H1 (cell line): ENCODE measurements around the gene PACS1. TPM values are rescaled to one million over a fixed set of nuclear protein-coding genes. Genes with fewer than 3 reads are reported as not detected.
"Not testable (repeated sequence)": the region's sequence is repeated elsewhere in the genome, so short reads cannot be mapped to it uniquely, and the experiment has no call there.

ENCODE experiments used
- CTCF ChIA-PET: fragments of 300-600 bp; sonication (Branson Sonifier 250); formaldehyde crosslinking; loops from one replicate; lab custom pipeline; 2021; ENCODE audit not compliant: partially characterized antibody; lab: Charles Lee
- POLR2A ChIA-PET: fragments of 300-600 bp; sonication (Branson Sonifier 250); formaldehyde crosslinking; loops from one replicate; lab custom pipeline; 2021; ENCODE audit warnings: inconsistent platforms; ENCODE audit not compliant: partially characterized antibody; lab: Charles Lee
- DNase-seq, 2 experiments: peaks; one replicate each; pipeline versions ENCODE4 v3.0.0 to v3.0.0-alpha.2; 2010 to 2022; ENCODE audit warnings: low spot score in 2 of 2, low read depth in 1 of 2, mixed read lengths in 1 of 2
- FAIRE-seq: peaks from 2 replicates; lab custom pipeline; 2011; peaks lifted over from hg19 to GRCh38; lab: Jason Lieb, UNC
- H2AFZ ChIP-seq: 2 replicates; pipeline ENCODE4 v1.8.1; 2012; ENCODE audit warnings: low read length, inconsistent platforms
- H2AK5ac ChIP-seq: 2 replicates; pipeline ENCODE4 v1.6.1; 2013; ENCODE audit warnings: low read depth, low read length
- H2BK120ac ChIP-seq: replicated peaks from 2 replicates; pipeline ENCODE3; 2013; ENCODE audit warnings: low read depth, low read length, inconsistent platforms
- H2BK12ac ChIP-seq: 2 replicates; pipeline ENCODE4 v1.6.1; 2013; ENCODE audit warnings: low read depth, low read length
- H2BK15ac ChIP-seq: 2 replicates; pipeline ENCODE4 v1.6.1; 2013; ENCODE audit warnings: low read length
- H2BK20ac ChIP-seq: 2 replicates; pipeline ENCODE4 v1.6.1; 2013; ENCODE audit warnings: low read length
- H2BK5ac ChIP-seq: 2 replicates; pipeline ENCODE4 v1.6.1; 2013; ENCODE audit warnings: low read depth, low read length
- H3K14ac ChIP-seq: 2 replicates; pipeline ENCODE4 v1.6.1; 2013; ENCODE audit warnings: inconsistent platforms; ENCODE audit not compliant: insufficient read length
- H3K18ac ChIP-seq: 2 replicates; pipeline ENCODE4 v1.6.1; 2013; ENCODE audit warnings: low read length; ENCODE audit errors: extremely low read depth
- H3K23ac ChIP-seq: 2 replicates; pipeline ENCODE4 v1.6.1; 2013; ENCODE audit warnings: inconsistent platforms; ENCODE audit not compliant: insufficient read length
- H3K23me2 ChIP-seq: 2 replicates; pipeline ENCODE4 v1.6.1; 2013; ENCODE audit warnings: low read depth, low read length
- H3K27ac ChIP-seq: 2 replicates; pipeline ENCODE4 v1.6.1; 2011; ENCODE audit warnings: low read depth, low read length, inconsistent platforms
- H3K27me3 ChIP-seq, 4 experiments: replicated peaks in 1 of 4; 1 replicate in 1 of 4; 2 replicates in 3 of 4; pipeline versions ENCODE4 v1.6.1 to v1.8.1; 2011 to 2013; ENCODE audit warnings: low read length in 3 of 4, mild to moderate bottlenecking in 3 of 4, inconsistent platforms in 2 of 4, mixed read lengths in 2 of 4, moderate library complexity in 1 of 4; ENCODE audit not compliant: control insufficient read depth in 3 of 4, insufficient read depth in 3 of 4; ENCODE audit errors: extremely low read depth in 1 of 4
- H3K36me3 ChIP-seq, 4 experiments: 2 replicates each; pipeline versions ENCODE4 v1.6.1 to v1.8.1; 2011 to 2013; ENCODE audit warnings: mild to moderate bottlenecking in 4 of 4, low read length in 3 of 4, moderate library complexity in 2 of 4, control low read depth in 1 of 4, inconsistent platforms in 1 of 4; ENCODE audit not compliant: insufficient read depth in 4 of 4, control insufficient read depth in 2 of 4
- H3K4ac ChIP-seq: replicated peaks from 2 replicates; pipeline ENCODE3; 2013; ENCODE audit warnings: low read length, low read depth, mixed read lengths, inconsistent platforms; ENCODE audit not compliant: insufficient read length
- H3K4me1 ChIP-seq, 4 experiments: replicated peaks in 1 of 4; 1 replicate in 1 of 4; 2 replicates in 3 of 4; pipeline versions ENCODE4 v1.6.1 to v1.8.1; 2011 to 2013; ENCODE audit warnings: low read length in 3 of 4, inconsistent platforms in 2 of 4, mixed read lengths in 1 of 4; ENCODE audit not compliant: insufficient read depth in 4 of 4, control insufficient read depth in 3 of 4
- H3K4me2 ChIP-seq, 2 experiments: 2 replicates each; pipeline versions ENCODE4 v1.6.1 to v1.8.1; 2011 to 2013; ENCODE audit warnings: low read depth in 2 of 2, low read length in 2 of 2, control low read depth in 1 of 2, inconsistent platforms in 1 of 2, mild to moderate bottlenecking in 1 of 2; ENCODE audit not compliant: insufficient read depth in 1 of 2
- H3K4me3 ChIP-seq, 4 experiments: fragments of 200-600, 300-600 bp in 1 of 4; sonication (generic), shearing (Covaris generic), sonication (Bioruptor Twin) in 1 of 4; 2 replicates each; pipeline versions ENCODE4 v1.5.1 to v1.8.1; 2011 to 2016; ENCODE audit warnings: low read length in 4 of 4, low read depth in 3 of 4, control low read depth in 2 of 4, inconsistent platforms in 2 of 4, mild to moderate bottlenecking in 2 of 4, mixed read lengths in 1 of 4, moderate library complexity in 1 of 4; ENCODE audit not compliant: insufficient read depth in 2 of 4; ENCODE audit errors: extremely low read depth in 1 of 4
- H3K56ac ChIP-seq: replicated peaks from 2 replicates; pipeline ENCODE3; 2013; ENCODE audit warnings: low read depth, mild to moderate bottlenecking, mixed read lengths, low read length, inconsistent platforms; ENCODE audit not compliant: insufficient read length
- H3K79me1 ChIP-seq: 2 replicates; pipeline ENCODE4 v1.6.1; 2013; ENCODE audit warnings: low read depth, low read length, control low read depth
- H3K79me2 ChIP-seq, 2 experiments: 2 replicates each; pipeline versions ENCODE4 v1.6.1 to v1.8.1; 2012 to 2013; ENCODE audit warnings: low read length in 2 of 2, mild to moderate bottlenecking in 2 of 2, inconsistent platforms in 1 of 2; ENCODE audit not compliant: insufficient read depth in 2 of 2, control insufficient read depth in 1 of 2
- H3K9ac ChIP-seq, 4 experiments: replicated peaks in 1 of 4; 1 replicate in 1 of 4; 2 replicates in 3 of 4; pipeline versions ENCODE4 v1.6.1 to v1.8.1; 2011 to 2013; ENCODE audit warnings: low read depth in 3 of 4, low read length in 3 of 4, control low read depth in 2 of 4, mild to moderate bottlenecking in 2 of 4, moderate library complexity in 2 of 4, inconsistent platforms in 1 of 4; ENCODE audit errors: extremely low read depth in 1 of 4
- H3K9me3 ChIP-seq, 2 experiments: 2 replicates each; pipeline versions ENCODE4 v1.6.1 to v1.8.1; 2012 to 2013; ENCODE audit warnings: mild to moderate bottlenecking in 2 of 2, moderate library complexity in 2 of 2, control low read depth in 1 of 2, inconsistent platforms in 1 of 2, low read depth in 1 of 2, low read length in 1 of 2, mixed read lengths in 1 of 2; ENCODE audit not compliant: insufficient read depth in 2 of 2
- H4K20me1 ChIP-seq, 2 experiments: replicated peaks in 1 of 2; 2 replicates each; pipeline versions ENCODE3 to v1.8.1; 2011 to 2013; ENCODE audit warnings: inconsistent platforms in 2 of 2, low read length in 2 of 2, mild to moderate bottlenecking in 1 of 2; ENCODE audit not compliant: insufficient read depth in 2 of 2, control insufficient read depth in 1 of 2
- H4K5ac ChIP-seq: 2 replicates; pipeline ENCODE4 v1.6.1; 2013; ENCODE audit warnings: low read length, low read depth, mixed read lengths, inconsistent platforms; ENCODE audit not compliant: insufficient read length
- H4K8ac ChIP-seq: 2 replicates; pipeline ENCODE4 v1.8.0; 2013; ENCODE audit warnings: mild to moderate bottlenecking, moderate library complexity, low read length, inconsistent platforms; ENCODE audit not compliant: insufficient read depth; ENCODE audit errors: extremely low read depth
- H4K91ac ChIP-seq: replicated peaks from 2 replicates; pipeline ENCODE3; 2013; ENCODE audit warnings: low read length, mixed read lengths, inconsistent platforms; ENCODE audit not compliant: insufficient read length
- ASH2L ChIP-seq: fragments of 200-600, 300-600 bp; sonication (generic); IDR thresholded peaks from one replicate; pipeline ENCODE4 v1.7.1; 2017; ENCODE audit warnings: low read length
- MAFK ChIP-seq: IDR thresholded peaks from 2 replicates; pipeline ENCODE4 v1.6.1; 2012; ENCODE audit warnings: low read depth, mild to moderate bottlenecking, improper control_type of control experiment, low read length
- POLR2AphosphoS5 ChIP-seq: IDR thresholded peaks from 2 replicates; pipeline ENCODE4 v1.6.1; 2011; ENCODE audit warnings: low read depth, low read length
- RXRA ChIP-seq: IDR thresholded peaks from 2 replicates; pipeline ENCODE4 v1.6.1; 2011; ENCODE audit warnings: low read depth, mild to moderate bottlenecking, low read length, moderate library complexity; ENCODE audit not compliant: insufficient read depth
- SIX5 ChIP-seq: IDR thresholded peaks from 2 replicates; pipeline ENCODE4 v1.6.1; 2011; ENCODE audit warnings: mild to moderate bottlenecking, low read depth, low read length
- WGBS, 2 experiments: shearing (Covaris generic) in 1 of 2; methylation state at CpG; one replicate each; pipeline versions ENCODE4 v1.1.6 to v1.1.7; 2013 to 2015; ENCODE audit warnings: low lambda C conversion rate in 2 of 2, mixed read lengths in 2 of 2, inconsistent platforms in 1 of 2, low coverage in 1 of 2, missing lambda C conversion rate in 1 of 2; ENCODE audit not compliant: insufficient replicate concordance in 2 of 2, insufficient coverage in 1 of 2, insufficient read length in 1 of 2; ENCODE audit errors: extremely low coverage in 1 of 2, missing lambda C conversion rate in 1 of 2; 5-methylcytosine and 5-hydroxymethylcytosine counted together
- polyA plus RNA-seq, 7 experiments: library from polyadenylated mRNA; depleted of rRNA in 3 of 7; stranded (reverse) in 5 of 7; unstranded in 2 of 7; fragments of >200 nt in 5 of 7; fragments of 200-250 nt in 2 of 7; gene quantifications; 1 replicate in 5 of 7; 2 replicates in 1 of 7; 4 replicates in 1 of 7; pipeline versions ENCODE4 v1.2.1 to v1.2.3, GENCODE V29; 2011 to 2013; ENCODE audit warnings: missing spikeins in 2 of 7, mixed read lengths in 2 of 7
- total RNA-seq: library from RNA; stranded (reverse); fragmentation: NEBNext Ultra II Directional; extraction: Animal tissue kit (Norgen Biotek cat#: 25700); gene quantifications from 2 replicates; pipeline ENCODE4 v1.2.1, GENCODE V29; 2021

PACS1 gene
- total and polyA plus RNA-seq, 2 of the 8 experiments (the other 6 are each of a cell fraction or from before 2014, with no cell fraction given), result 11.5 to 36.0 TPM

- TF ChIP-seq MAFK (no peak), POLR2AphosphoS5 (no peak), ASH2L (no peak), SIX5 (no peak), RXRA (no peak)
Observed at GRCh38 chr11:66275984-66276612, 206.0 kb downstream of the PACS1 start (continued).

GRCh38 chr11:66276619-66277018 lies 206.5 kb downstream of the PACS1 start:
- not testable (repeated sequence) for H3K9ac ChIP-seq
- POLR2A ChIA-PET, result interaction anchor here (0.9 to 7.9 kb wide), 7 partner anchors 8 to 36 kb away, joined by 3 to 125 read pairs (median 6); partner anchors contain the start of genes RAB1B and YIF1A

More at GRCh38 chr11:66276619-66277018, 206.5 kb downstream of the PACS1 start:
- not testable (repeated sequence) for H3K79me2 ChIP-seq, H3K79me1 ChIP-seq, H3K9me3 ChIP-seq, H2BK15ac ChIP-seq, FAIRE-seq, H2BK20ac ChIP-seq, H4K5ac ChIP-seq, H3K18ac ChIP-seq, DNase-seq, H3K56ac ChIP-seq, H2BK12ac ChIP-seq, H3K23ac ChIP-seq, H2AK5ac ChIP-seq, H2BK5ac ChIP-seq, H2BK120ac ChIP-seq, H3K4me2 ChIP-seq, H3K4ac ChIP-seq, H3K23me2 ChIP-seq, H3K27me3 ChIP-seq, H3K4me3 ChIP-seq, H4K91ac ChIP-seq, H2AFZ ChIP-seq, H3K14ac ChIP-seq, H3K27ac ChIP-seq
- peaks cover 4 to 32% (median 15%) of the 10 kb centered on the region in 4 experiments for H3K36me3 ChIP-seq
- H3K4me1 ChIP-seq, result peaks cover 0 to 12% (median 4%) of the 10 kb centered on the region in 4 experiments; a peak in 5 of 7 replicates
- peaks cover 1 to 15% of the 10 kb centered on the region in 2 experiments for H4K20me1 ChIP-seq
- 92% methylated on average over 13 of the region's 13 CpGs; no CpG with 5 or more reads in 1 of the 2 experiments for whole genome bisulfite sequencing, 2 experiments
- CTCF ChIA-PET, result interaction anchor here (1.0 to 1.4 kb wide), 4 partner anchors 8 to 41 kb away, joined by 3 to 6 read pairs (median 4); partner anchors contain the start of genes CD248 and RAB1B
- H4K8ac ChIP-seq, result peak overlapping the region; percentile 35; the same call in 1 of the 2 replicates
